ENCODE data around the gene PXDN.

Gene PXDN

GRCh38 chr2:1731963-1732768, 12.1 kb downstream of the PXDN start:
- TF ChIP-seq CTCF (conservative IDR thresholded peaks at IDR 0.05; ENCODE audit: control insufficient read depth, insufficient read depth, low read depth, low read length), result no peak
- peak; percentile 95 for DNase-seq (ENCODE audit: low read depth)
- no peak overlapping the region for H3K4me3 ChIP-seq (ENCODE audit: control insufficient read depth, low read depth, low read length)

GRCh38 chr2:1731447-1731962, 12.8 kb downstream of the PXDN start:
- peak; percentile 81 for DNase-seq (ENCODE audit: low read depth)
- no peak overlapping the region for H3K4me3 ChIP-seq (ENCODE audit: control insufficient read depth, low read depth, low read length)

GRCh38 chr2:1730015-1730927, 14.0 kb downstream of the PXDN start:
- TF ChIP-seq CTCF (conservative IDR thresholded peaks at IDR 0.05; ENCODE audit: control insufficient read depth, insufficient read depth, low read depth, low read length), result no peak
- peak; percentile 94 for DNase-seq (ENCODE audit: low read depth)
- H3K4me3 ChIP-seq (ENCODE audit: control insufficient read depth, low read depth, low read length), result no peak overlapping the region

More at GRCh38 chr2:1731447-1731962, 12.8 kb downstream of the PXDN start:
- TF ChIP-seq CTCF (conservative IDR thresholded peaks at IDR 0.05; ENCODE audit: control insufficient read depth, insufficient read depth, low read depth, low read length), result no peak

GRCh38 chr2:1729242-1729641, 15.1 kb downstream of the PXDN start:
- TF ChIP-seq CTCF (conservative IDR thresholded peaks at IDR 0.05; ENCODE audit: control insufficient read depth, insufficient read depth, low read depth, low read length), result no peak
- no peak for DNase-seq (ENCODE audit: low read depth)
- no peak overlapping the region for H3K4me3 ChIP-seq (ENCODE audit: control insufficient read depth, low read depth, low read length)

GRCh38 chr2:1728821-1729220, 15.5 kb downstream of the PXDN start:
- DNase-seq (ENCODE audit: low read depth), result no peak
- H3K4me3 ChIP-seq (ENCODE audit: control insufficient read depth, low read depth, low read length), result no peak overlapping the region
- no peak for TF ChIP-seq CTCF (conservative IDR thresholded peaks at IDR 0.05; ENCODE audit: control insufficient read depth, insufficient read depth, low read depth, low read length)

- no peak for TF ChIP-seq CTCF (conservative IDR thresholded peaks at IDR 0.05; ENCODE audit: control insufficient read depth, insufficient read depth, low read depth, low read length)
- no peak overlapping the region for H3K4me3 ChIP-seq (ENCODE audit: control insufficient read depth, low read depth, low read length)
These were observed 16.4 kb downstream of the PXDN start for GRCh38 chr2:1727796-1728474.

More at GRCh38 chr2:1727796-1728474, 16.4 kb downstream of the PXDN start:
- DNase-seq (ENCODE audit: low read depth), result no peak
